Activated T-cell treated with anti-CD3 and anti-CD28 coated beads, Interleukin-2, amount 50 U/mL, for 48 hours (primary cell): ENCODE data around the gene AHNAK.
"Not testable (repeated sequence)": the region's sequence is repeated elsewhere in the genome, so short reads cannot be mapped to it uniquely, and the experiment has no call there.

Experiments used
- DNase-seq, 2 experiments: peaks; one replicate each; pipeline ENCODE4 v3.0.0-alpha.2; 2020

The AHNAK gene

DNA sequence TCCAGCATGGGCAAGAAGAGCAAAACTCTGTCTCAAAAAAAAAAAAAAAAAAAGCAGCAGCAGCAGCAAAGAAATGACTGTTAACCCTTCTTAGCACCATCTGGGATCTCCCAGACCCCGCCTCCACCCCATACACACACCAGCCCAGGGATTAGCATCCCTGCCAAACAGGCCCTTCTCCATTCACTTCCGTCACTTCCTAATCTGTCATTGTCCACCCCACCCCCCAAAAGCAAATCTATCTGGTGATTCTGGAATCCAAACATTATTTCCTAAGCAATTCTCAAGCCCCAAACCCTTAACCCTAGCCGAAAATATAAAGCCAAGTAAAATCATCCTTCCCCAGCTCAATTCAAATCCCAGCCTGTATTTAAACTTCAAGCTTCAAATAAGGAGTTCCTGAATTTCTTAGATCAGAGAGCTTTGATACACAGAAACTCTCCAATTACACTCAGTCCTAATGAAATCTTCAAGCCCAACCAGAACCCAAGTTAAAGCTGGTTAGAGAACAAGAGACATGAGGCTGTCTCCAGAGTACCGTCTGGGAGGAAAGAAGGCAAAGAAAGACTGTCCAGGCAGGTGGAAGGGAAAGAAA is 6.0 kb upstream of the AHNAK start:
- DNase-seq: no peak

GRCh38 chr11:62550478-62550877 is 3.9 kb upstream of the AHNAK start:
- not testable (repeated sequence) for DNase-seq

GRCh38 chr11:62548545-62549335 is 2.1 kb upstream of the AHNAK start:
- no peak for DNase-seq

DNA sequence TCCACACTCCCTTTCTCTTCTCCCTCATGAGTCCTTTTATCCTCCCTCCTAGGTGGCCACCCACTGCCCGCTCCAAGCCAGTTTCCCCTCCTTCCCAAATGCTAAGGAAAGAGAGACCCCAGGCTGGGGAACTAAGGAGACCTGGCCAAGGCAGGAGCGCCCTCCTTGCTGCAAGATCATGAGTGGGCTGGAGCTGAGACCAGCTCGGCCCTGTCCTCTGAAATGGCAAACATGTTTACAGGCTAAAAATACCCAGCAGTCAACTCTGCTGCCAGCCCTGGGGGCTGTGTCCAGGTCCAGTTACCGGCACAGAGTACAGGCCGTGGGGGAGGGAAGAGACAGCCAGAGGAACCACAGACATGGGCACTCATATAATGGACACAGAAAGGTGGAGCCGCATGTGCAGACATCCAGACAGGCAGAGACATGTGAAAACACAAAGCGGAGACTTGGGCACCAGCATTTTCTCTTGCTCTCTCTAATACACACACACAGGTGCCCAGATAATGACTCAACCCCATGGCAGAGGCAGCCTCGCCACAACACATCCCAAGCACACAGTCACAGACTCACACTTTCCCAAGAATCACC is 1.2 kb upstream of the AHNAK start:
- no peak for DNase-seq

DNA sequence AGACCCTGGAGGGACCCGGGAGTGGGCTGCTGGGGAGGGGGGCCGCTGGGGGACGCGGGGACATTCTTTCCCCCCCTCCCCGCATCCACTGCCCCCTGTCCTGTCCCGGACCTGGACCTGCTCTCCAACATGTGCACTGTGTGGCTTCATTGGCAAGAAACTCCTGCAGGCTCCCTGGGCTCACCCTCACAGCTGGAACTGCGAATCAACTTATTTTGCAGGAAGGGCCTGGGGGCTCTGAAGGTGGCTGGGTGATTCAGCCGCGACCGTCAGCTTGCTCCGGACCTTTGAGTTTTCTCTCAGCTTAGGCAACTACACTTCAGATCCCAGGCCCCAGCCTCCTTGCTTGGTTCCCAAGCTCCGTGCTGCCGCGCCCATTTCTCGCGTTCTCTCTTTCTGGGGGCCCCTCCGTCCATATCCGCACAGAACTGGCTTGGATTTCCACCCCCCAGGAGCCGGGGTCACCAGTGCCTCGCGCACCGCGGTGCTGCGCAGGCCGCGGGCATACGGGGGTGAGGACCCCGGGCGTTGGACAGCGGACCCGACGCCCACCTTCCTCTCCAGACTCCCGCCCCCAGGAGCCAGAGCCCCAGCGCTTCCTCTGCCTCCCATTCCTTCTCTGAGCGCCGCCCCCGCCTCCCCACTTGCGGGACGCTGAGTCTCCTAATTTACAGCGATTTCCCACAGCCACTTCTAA is 471 bp upstream of the AHNAK start:
- no peak for DNase-seq

DNA sequence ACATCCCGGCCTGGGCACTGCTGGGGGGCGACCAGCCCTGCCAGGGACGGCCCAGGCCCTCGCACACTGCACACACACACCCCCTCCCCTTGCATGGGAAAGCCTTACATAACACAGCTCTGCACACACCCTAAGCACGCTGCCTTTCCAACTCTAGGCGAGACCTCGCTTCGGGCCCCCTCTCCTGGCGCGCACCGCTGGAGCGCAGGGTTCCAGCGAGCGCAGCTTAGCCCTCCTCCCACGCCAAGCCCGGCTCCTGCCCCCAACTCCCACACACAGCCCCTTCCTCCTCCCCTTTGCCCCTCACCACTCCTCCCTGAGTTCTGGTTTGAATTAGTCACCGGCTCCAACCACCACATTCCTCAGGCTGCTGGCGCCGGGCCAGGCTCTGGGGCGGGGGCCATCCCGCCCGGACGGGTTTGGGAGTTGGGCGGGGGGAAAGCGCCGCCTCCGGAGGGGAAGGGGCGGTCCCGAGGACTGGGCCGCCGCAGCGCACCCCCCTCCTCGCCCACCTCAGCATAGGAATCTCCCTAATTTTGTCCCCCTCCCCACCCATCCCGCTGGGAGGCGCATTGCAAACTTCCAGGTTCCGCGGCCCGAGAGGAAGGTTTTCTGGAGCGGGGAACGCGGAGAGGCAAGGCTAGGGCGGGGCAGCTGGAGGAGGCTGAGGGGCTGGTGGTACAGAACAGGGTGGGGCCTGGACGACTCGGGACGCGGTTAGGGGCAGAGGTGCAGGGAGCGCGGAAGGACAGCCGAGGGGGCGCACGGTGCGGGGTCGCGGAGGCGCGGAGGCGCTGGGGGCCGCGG is 966 bp downstream of the AHNAK start:
- peak; percentile 68 to 70 for DNase-seq

DNA sequence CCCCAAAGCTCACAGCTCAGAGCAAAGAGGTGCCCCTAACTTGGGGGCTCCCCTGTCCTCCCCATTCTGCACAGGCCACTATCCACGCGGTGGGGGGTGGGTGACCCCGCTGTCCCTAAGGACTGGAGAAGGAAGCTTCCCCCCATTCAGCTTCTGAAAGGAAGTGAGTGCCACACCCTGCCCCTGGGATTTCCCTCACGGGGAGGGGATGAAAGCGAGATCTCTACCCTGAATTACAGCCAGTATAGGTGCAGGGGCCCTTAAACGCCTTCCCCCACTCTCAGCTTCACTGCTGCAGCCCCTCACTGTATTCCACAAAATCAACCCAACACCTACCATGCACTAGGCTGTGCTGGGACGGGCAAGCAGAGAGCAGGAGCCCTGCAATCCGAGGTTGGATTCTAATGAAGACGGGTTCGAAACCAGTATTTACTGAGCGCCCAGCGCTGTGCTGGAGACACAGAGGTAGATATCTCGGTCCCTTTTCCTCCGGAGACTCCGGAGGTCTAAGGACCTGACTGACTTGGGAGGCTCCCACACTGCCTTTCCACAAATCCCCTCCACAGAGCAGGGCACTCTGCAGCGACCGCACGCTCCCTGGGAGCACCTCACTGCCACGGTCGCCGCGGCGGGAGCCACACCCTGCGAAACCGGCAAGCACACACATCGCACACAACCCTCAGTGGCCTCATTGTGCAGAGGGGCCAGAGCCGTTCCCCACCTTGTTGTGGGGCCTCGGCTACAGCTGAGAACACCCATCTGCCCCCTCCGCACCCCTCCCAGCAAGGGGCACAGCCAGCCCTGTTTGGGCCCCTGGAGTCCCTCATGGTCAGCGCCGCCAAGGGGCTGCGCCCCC is 1.8 kb downstream of the AHNAK start:
- peak in 1 of 2 experiments; percentile 54 for DNase-seq

GRCh38 chr11:62543680-62544444 is 2.7 kb downstream of the AHNAK start:
- DNase-seq: no peak

DNA sequence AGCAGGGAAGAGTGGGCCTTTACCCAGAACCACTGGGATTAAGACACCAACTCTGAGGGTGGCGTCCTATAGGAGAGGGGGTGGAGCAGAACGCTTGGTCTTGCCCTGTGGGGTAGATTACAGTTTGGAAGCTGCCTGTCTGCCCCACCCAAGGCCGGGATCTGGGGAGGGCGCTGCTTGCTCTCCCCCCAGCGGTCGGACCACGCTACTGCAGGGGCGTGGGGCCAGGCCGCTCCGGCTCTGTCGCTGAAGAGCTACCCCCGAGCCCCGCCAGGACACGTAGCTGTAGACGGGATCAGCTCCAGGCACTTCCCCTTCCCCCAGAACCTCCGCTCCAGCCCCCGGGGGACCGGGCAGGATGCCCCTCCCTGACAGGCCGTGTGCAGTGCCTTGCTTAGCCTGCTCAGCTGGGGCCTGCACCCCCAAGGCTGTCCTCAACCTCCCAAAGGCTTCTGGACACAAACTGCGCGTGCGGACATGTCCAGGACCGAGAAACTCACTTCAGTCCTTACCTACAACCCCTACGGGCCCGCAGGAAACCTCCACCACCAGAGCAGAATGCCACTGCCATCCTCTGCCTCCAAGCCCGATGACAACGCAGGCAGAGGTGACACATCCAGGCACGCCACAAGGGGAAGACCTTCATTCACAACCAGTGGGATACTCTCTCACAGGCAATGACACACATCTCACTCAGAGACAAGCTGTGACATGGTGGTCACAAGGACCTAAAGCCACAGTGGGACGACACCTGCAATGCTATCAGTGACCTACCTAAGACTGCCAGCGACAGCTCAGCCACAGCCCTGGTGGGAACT is 3.6 kb downstream of the AHNAK start:
- DNase-seq: peak; percentile 83 to 87

DNA sequence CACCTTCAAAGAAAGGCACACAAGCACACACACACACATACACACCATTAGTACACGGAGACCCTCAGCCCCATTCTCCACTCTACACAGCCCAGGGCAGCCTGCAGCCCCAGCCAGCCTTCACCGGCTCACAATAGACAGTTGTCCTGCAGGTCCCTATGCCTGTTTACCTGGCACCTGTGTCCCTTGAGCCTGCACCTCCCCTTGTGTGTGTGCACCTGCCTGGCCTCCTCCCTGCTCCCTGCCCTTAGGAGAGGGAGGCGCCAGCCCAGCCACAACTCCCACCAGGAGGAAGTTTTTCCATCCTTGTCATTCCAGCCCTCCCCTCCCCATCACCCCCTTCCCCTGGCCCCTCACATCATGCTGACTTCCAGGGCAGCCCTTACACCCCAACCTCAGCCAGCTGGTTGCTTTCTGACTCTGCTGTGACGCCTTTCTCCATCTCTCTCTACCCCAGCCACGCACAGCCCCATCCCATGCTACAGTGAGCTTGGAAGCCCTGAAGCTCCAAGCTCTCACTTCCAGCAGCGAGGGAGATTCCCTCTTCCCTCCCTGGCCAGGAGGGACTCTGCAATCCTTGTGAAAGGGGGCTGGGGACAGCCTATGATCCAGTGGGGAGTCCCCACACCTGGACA is 4.4 kb downstream of the AHNAK start:
- no peak for DNase-seq

DNA sequence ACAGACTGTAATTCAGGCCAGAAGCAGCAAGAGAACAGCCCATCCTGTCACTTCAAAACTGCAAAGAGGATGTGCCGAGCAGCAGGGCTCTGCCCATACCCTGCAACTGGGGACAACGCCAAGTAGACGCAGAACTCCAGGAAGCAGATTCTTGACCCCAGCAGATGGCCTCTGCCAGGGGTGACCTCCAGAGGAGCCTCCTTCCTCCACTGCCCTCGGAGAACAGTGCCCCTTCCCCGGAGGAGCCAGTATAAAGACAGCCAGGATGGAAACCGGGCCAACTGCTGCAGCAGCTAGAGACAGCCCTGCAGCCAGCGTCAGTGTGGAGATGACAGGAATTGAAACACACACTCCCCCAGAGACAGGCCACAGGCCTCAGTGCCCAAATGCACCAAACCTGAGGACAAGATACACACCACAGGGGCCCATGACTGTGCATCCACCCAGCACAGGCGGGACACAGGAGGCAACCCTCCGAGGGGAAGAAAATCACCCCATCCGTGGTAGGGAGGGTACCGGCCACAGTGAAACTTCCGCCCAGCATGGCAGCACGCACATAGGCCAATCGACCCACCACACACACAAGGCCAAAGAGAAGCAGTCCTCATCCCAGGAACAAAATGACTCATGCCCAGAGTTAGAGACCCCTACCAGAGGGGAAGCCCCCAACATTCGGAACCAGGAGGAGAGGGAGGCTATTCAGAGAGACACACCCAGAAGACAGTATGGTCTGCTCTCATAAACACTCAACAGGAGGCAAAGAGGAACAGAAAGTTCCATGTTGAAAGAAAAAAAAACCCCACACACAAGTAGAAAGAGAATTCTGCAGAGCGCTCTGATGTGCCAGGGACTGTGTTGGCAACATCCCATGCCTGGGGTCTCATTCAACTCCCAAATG is 5.6 kb downstream of the AHNAK start:
- DNase-seq: peak; percentile 42 to 51

GRCh38 chr11:62539238-62539925 is 7.2 kb downstream of the AHNAK start:
- DNase-seq: peak; percentile 66 to 73

GRCh38 chr11:62538470-62539237 is 8.0 kb downstream of the AHNAK start:
- DNase-seq: no peak

DNA sequence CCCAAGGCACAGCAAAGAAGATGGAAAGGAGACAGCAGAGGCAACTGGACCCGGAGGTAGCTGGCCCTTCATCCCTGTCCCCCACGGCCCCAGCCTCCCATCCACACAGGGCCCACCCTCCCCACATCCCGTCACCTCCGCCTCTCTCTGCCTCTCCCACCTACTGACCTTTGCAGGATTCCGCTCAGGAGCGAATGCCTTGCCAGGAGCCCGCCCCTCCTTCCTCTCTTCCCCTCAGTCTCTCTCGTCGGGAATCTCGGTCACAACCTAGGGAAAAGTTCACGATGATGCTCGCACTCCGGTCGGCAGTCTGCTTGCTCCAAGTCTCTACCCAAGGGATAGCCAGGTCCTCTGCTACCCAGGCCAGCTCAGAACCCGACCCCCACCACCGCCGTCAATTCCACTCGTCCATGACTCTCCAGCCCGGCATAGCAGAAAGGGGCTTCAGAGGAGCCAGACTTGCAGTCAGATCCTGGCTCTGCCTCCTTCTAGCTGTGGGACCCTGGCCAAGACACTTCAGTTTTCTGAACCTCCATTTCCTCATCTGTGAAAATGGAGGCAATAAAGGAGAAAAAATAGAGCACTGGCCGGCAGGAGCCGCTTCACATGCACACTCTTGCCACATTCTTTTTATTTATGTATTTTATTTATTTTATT is 10.2 kb downstream of the AHNAK start:
- no peak for DNase-seq

GRCh38 chr11:62535802-62536201 is 10.8 kb downstream of the AHNAK start:
- no peak for DNase-seq

DNA sequence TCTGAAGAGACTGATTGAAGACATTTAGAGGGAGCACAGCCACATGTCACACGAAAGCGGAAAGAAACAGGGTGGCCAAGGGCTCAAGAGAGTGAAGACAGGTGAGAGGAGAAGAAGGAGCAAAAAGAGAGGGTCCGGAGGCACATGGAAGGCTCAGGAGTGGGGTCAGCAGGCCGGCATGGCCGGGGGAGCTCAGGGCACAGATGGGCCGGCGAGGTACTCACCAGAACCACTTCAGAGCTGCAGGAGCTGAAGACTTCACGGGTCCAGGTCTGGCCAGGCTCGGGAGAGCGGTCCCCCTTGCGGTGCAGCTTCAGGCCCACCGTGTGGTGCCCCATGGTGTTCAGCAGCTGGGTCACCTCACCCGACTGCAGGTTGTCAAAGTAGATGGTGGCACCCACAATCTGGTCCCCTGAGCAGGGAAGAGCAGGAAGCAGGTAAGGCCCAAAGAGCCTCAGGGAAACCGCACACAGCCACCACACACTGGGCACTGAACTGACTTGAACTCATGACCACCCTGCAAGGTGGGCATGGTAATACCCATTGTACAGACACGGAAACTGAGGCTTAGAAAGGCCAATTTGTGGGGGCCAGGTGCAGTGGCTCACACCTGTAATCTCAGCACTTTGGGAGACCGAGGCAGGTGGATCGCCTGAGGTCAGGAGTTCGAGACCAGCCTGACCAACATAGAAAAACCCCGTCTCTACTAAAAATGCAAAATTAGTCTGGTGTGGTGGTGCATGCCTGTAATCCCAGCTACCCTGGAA is 11.6 kb downstream of the AHNAK start:
- no peak for DNase-seq
